ENCODE data around the gene MCM5.
A peak's percentile ranks its signal among the peaks of the same experiment; 100 is the strongest.

MCM5 gene

GRCh38 chr22:35424761-35425160 lies 24.8 kb downstream of the MCM5 start:
- no peak overlapping the region for H3K4me3 ChIP-seq (ENCODE audit: low read depth, low read length)
- DNase-seq = no peak
- TF ChIP-seq CTCF (IDR thresholded peaks at IDR 0.05; ENCODE audit: low read depth, low read length) = no peak
- H3K27ac ChIP-seq = no peak overlapping the region
- no peaks in the 10 kb centered on the region for H3K27me3 ChIP-seq (ENCODE audit: insufficient read depth, low read depth, severe bottlenecking)
- H3K9me3 ChIP-seq (ENCODE audit: severe bottlenecking) = no peaks in the 10 kb centered on the region
- H3K36me3 ChIP-seq = peaks cover 65% of the 10 kb centered on the region

- no peaks in the 10 kb centered on the region for H3K9me3 ChIP-seq (ENCODE audit: severe bottlenecking)
- no peaks in the 10 kb centered on the region for H3K27me3 ChIP-seq (ENCODE audit: insufficient read depth, low read depth, severe bottlenecking)
- no peak overlapping the region for H3K4me3 ChIP-seq (ENCODE audit: low read depth, low read length)
- TF ChIP-seq CTCF (IDR thresholded peaks at IDR 0.05; ENCODE audit: low read depth, low read length) = no peak
- no peak overlapping the region for H3K27ac ChIP-seq
- peaks cover 58% of the 10 kb centered on the region for H3K36me3 ChIP-seq
- no peak for DNase-seq
Measured at GRCh38 chr22:35425546-35425945, 25.6 kb downstream of the MCM5 start.

- no peak overlapping the region for H3K27ac ChIP-seq
Measured at GRCh38 chr22:35425971-35426800, 26.2 kb downstream of the MCM5 start.

GRCh38 chr22:35426801-35427140 lies 26.8 kb downstream of the MCM5 start:
- H3K27ac ChIP-seq = no peak overlapping the region
- no peaks in the 10 kb centered on the region for H3K9me3 ChIP-seq (ENCODE audit: severe bottlenecking)
- TF ChIP-seq CTCF (IDR thresholded peaks at IDR 0.05; ENCODE audit: low read depth, low read length) = no peak
- DNase-seq = no peak
- H3K4me3 ChIP-seq (ENCODE audit: low read depth, low read length) = no peak overlapping the region
- no peaks in the 10 kb centered on the region for H3K27me3 ChIP-seq (ENCODE audit: insufficient read depth, low read depth, severe bottlenecking)
- H3K36me3 ChIP-seq = peaks cover 55% of the 10 kb centered on the region

More at GRCh38 chr22:35425971-35426800, 26.2 kb downstream of the MCM5 start:
- H3K27me3 ChIP-seq (ENCODE audit: insufficient read depth, low read depth, severe bottlenecking) = no peaks in the 10 kb centered on the region
- H3K4me3 ChIP-seq (ENCODE audit: low read depth, low read length) = no peak overlapping the region
- no peaks in the 10 kb centered on the region for H3K9me3 ChIP-seq (ENCODE audit: severe bottlenecking)
- H3K36me3 ChIP-seq = peaks cover 55% of the 10 kb centered on the region
- DNase-seq = peak; percentile 40
- no peak for TF ChIP-seq CTCF (IDR thresholded peaks at IDR 0.05; ENCODE audit: low read depth, low read length)

GRCh38 chr22:35430897-35431322 lies 31.0 kb downstream of the MCM5 start:
- peak; percentile 89 for TF ChIP-seq CTCF (IDR thresholded peaks at IDR 0.05; ENCODE audit: low read depth, low read length)
- DNase-seq = peak; percentile 81
- Histone ChIP-seq H3K27ac (no peak overlapping the region), H3K4me3 (ENCODE audit: low read depth, low read length) (no peak overlapping the region), H3K27me3 (ENCODE audit: insufficient read depth, low read depth, severe bottlenecking) (no peaks in the 10 kb centered on the region), H3K36me3 (peaks cover 39% of the 10 kb centered on the region), H3K9me3 (ENCODE audit: severe bottlenecking) (peaks cover 5% of the 10 kb centered on the region)

Data from WERI-Rb-1 (cell line).